ENCODE measurements around the gene NRIP1.

GRCh38 chr21:14981246-14981645 is 83.6 kb downstream of the NRIP1 start:
- TF ChIP-seq EZH2 (IDR thresholded peaks at IDR 0.05) (no peak), POLR2AphosphoS5 (IDR thresholded peaks at IDR 0.05; ENCODE audit: borderline replicate concordance, low read depth, low read length) (no peak), FOXP2 (optimal IDR thresholded peaks at IDR 0.05; ENCODE audit: control extremely low read depth, extremely low read length, insufficient read depth) (no peak)
